HL-60/S4 treated with phorbol 12-myristate 13-acetate at 8.2 ng/mL for 4 days and 3 days (cell line): Measurements from ENCODE around the gene OR5P2.
"Not testable (repeated sequence)": the region's sequence is repeated elsewhere in the genome, so short reads cannot be mapped to it uniquely, and the experiment has no call there.

Source experiments
- in situ Hi-C: fragments of 300-500 bp; cut with MboI; formaldehyde crosslinking; loops from 2 replicates; pipeline ENCODE4 v1.15.0; 2022; ENCODE audit warnings: low sequenced_read_pairs

Gene OR5P2, protein sequence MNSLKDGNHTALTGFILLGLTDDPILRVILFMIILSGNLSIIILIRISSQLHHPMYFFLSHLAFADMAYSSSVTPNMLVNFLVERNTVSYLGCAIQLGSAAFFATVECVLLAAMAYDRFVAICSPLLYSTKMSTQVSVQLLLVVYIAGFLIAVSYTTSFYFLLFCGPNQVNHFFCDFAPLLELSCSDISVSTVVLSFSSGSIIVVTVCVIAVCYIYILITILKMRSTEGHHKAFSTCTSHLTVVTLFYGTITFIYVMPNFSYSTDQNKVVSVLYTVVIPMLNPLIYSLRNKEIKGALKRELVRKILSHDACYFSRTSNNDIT

DNA sequence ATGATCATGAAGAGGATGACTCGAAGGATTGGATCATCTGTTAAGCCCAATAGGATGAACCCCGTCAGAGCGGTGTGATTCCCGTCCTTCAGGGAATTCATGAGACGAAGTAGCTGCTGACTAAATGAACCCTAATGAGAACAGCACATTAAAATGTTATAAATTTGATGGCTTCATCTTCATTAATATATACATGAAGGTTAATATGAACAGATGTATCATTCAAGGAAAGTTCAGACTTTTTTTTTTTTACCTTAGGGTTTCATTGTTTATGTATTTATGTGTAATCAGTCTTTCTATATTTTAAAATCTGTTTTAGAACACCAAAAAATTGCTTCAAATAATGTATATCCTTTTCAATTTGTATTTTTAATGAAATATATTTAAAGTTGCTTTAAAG, at the start of gene OR5P2:
OR5P2 (minus strand) TSS at position 101 of the 400 bp plus-strand sequence; CDS start at position 101, 0 bp downstream.
- in situ Hi-C loops, result no loop called here

DNA sequence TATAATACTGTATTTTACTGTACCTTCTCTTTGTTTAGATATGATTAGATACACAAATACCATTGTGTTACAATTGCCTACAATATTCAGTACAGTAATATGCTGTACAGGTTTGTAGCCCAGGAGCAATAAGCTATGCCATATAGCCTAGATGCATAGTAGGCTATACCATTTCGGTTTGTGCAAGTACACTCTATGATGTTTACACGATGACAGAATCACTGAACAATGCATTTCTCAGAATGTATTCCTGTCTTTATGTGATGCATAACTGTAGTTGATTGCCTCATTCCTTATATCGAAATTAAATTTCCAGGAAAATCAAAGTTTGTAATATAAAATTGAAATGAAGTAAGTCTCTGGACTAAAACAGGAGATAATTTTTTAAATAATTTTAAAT, 49.3 kb upstream of the OR5P2 start:
- in situ Hi-C loops, result no loop called here

DNA sequence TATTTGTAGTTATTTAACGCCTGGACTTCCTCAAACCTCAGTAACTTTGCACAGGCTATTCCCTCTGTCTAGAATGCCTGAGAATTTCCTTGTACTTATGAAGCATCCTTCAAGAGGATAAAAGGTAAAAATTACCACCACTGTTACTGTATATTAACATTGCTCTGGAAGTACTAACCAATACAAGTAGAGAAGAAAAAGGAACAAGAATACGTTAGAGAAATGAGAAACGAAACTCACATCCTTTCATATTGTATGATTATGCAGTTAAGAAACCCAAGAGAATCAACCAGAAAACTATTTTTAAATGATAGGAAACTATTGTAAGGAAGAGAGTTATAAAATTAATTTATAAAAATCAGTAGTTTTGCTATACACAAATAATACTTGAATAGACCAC, 48.2 kb upstream of the OR5P2 start:
- in situ Hi-C loops, result no loop called here

DNA sequence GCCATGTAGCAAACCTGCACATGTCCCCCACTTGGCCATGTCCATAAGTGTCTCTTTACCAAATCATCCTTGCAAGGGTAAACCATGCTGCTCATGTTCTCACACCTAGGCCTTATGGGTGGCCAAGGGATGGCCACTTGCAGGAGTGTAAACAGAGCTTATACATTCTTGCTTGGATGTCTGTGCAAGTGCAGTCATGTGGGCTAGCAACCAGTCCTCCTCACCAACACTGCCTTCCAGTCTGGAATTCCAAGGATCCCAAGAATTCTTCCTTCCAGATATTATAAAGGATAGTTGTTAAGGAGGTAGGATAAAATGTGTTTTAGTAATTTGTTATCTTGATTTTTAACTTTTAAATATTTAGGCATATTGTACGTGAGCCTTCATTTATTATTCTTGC, 47.8 kb upstream of the OR5P2 start:
- in situ Hi-C loops, result no loop called here

DNA sequence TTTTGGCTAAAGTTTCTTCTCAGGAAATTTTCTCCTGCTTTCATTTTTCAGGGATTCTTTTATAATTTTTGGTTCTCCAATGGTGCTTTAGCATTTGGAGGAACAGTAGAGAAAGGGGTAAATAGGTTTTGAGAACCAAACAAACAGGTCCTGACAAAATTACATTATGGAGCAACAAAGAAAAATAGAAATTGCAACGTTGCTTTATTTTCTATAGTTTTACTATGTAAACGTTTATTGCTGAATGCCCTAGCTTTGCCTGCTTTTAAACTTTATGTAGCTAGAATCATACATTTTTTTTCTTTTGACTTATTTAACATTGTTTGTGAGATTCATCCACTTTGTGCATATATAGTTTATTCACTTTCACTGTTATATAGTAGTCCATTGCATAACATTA, 43.8 kb upstream of the OR5P2 start:
- in situ Hi-C loops, result no loop called here

DNA sequence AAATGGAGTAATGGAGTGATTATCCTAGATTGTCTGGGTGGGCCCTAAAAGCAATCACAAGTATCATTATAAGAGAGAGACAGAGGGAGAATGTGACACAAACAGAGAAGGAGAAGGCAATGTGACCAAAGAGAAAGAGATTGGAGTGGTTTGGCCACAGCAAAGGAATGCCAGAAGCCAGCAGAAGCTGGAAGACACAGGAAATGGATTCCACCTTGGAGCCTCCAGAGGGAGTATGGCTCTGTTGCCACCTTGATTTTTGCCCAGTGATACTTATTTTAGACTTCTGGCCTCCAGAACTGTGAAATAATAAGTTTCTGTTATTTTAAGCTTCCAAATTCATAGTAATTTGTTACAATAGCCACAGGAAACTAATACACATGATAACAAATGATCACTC, 36.8 kb upstream of the OR5P2 start:
- in situ Hi-C loops, result no loop called here

DNA sequence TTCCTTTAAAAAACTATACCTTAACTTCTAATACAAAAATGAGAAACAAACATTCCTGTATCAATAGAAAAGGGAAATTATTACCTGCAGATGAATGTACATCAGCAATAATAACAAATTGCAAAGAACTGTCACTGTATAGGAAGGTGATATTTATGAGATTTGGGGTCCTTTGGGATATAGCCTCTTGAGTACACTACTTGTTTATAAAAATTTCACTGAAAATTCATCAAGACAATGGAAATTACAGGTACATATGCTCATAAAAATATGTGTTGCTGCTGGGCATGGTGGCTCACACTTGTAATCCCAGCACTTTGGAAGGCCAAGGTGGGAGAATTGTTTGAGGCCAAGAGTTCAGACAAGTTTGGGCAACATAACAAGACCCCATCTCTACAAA, 34.0 kb upstream of the OR5P2 start, which contains the start of gene OR5P3:
OR5P3 (minus strand) TSS at position 101 of the 400 bp plus-strand sequence.
- in situ Hi-C loops, result no loop called here

DNA sequence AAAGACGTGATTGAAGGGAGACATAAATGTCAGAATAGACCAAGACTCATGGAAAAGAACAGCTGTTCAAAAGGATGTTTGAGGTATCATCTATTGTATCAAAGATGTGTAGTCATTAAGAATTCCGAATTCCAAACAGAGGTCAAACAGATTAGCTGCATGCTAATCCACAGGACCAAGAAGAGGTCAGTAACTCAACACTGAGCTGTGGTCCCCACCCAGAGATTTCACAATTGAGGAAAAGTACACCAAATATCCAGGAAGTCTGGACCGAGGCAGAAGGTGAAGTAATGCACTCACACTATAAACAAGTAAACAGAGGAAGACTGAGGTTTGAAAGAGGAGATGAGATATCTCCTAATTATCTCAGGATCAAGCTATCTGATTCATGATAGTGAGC, 29.6 kb upstream of the OR5P2 start:
- in situ Hi-C loops, result no loop called here

DNA sequence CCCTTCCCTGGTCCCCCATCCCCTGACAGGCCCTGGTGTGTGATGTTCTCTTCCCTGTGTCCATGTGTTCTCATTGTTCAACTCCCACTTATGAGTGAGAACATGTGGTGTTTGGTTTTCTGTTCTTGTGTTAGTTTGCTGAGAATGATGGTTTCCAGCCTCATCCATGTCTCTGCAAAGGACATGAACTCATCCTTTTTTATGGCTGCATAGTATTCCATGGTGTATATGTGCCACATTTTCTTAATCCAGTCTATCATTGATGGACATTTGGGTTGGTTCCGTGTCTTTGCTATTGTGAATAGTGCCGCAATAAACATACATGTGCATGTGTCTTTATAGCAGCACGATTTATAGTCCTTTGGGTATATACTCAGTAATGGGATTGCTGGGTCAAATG, 23.7 kb upstream of the OR5P2 start:
- in situ Hi-C loops, result not testable (repeated sequence)

DNA sequence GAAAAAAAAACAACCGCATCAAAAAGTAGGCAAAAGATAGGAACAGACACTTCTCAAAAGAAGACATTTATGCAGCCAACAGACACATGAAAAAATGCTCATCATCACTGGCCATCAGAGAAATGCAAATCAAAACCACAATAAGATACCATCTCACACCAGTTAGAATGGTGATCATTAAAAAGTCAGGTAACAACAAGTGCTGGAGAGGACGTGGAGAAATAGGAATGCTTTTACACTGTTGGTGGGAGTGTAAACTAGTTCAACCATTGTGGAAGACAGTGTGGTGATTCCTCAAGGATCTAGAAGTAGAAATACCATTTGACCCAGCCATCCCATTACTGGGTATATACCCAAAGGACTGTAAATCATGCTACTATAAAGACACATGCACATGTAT, 18.2 kb upstream of the OR5P2 start:
- in situ Hi-C loops, result not testable (repeated sequence)

DNA sequence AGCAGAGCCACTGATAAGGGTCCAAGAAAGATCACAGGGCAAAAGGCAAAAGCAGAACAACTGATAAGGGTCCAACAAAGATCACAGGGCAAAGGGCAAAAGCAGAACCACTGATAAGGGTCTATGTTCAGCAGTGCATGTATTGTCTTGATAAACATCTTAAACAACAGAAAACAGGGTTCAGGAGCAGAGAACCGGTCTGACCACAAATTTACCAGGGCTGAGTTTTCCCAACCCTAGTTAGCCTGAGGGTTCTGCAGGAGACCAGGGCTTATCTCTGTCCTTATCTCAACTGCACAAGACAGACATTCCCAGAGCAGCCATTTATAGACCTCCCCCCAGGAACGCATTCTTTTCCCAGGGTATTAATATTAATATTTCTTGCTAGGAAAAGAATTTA, 13.6 kb upstream of the OR5P2 start:
- in situ Hi-C loops, result not testable (repeated sequence)

DNA sequence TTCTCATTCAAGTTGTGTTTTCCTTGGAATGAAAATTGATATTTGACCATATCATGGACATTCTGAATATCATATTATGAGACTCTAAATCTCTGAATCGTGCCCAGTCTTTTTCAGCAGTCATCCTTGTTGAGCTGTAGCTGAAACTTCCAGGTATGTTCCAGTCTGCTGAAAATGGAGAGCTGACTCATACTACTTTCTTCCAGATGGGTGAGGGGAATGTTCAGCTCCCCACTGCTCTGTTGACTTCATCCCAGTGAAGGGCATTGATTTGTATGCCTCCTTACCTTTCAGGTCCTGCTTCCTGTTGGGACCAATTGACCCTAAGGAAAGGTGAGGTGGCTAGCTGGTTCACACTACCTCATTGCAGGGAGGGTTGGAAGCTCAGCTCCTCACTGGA, 3.5 kb downstream of the OR5P2 start:
- in situ Hi-C loops, result no loop called here

DNA sequence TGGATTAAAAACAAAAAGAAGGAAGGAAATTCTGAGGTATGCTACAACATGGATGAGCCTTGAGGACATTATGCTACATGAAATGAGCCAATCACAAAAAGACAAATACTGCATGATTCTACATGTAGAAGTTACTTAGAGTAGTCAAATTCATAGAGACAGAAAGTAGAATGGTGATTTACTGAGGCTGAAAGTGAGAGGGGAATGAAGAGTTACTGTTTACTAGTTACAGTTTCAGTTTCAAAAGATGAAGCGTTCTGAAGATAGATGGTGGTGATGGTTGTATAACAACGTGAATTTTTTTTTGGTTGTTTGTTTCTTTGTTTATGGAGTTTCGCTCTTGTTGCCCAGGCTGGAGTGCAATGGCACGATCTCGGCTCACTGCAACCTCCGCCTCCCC, 9.5 kb downstream of the OR5P2 start:
- in situ Hi-C loops, result no loop called here

DNA sequence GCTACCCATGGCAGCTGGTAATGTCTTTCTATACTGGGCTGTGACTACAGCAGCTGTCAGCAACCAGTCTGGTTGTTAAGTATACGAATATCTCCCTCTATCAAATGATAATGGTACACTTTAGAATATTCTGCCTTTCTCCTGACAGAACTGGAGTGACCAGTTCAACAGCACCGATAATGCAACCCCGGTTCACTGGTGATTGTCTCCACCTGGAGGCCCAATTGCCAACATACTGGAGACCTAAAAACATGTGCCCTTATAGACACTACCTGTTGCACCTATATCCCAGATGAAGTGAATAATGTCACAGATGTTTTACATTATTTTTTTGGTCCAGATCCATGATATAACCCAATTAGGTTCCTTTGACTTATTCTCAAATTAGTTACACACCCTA, 21.1 kb downstream of the OR5P2 start:
- in situ Hi-C loops, result no loop called here

DNA sequence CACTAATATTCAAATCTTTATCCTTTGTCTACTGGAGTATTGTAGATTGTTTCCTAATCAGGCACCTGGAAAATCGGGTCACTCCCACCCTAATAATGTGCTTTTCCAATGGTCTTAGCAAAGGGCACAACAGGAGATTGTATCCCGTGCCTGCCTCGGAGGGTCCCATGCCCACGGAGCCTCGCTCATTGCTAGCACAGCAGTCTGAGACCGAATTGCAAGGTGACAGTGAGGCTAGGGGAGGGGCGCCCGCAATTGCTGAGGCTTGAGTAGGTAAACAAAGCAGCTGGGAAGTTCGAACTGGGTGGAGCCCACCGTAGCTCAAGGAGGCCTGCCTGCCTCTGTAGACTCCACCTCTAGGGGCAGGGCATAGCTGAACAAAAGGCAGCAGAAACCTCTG, 32.4 kb downstream of the OR5P2 start:
- in situ Hi-C loops, result not testable (repeated sequence)

DNA sequence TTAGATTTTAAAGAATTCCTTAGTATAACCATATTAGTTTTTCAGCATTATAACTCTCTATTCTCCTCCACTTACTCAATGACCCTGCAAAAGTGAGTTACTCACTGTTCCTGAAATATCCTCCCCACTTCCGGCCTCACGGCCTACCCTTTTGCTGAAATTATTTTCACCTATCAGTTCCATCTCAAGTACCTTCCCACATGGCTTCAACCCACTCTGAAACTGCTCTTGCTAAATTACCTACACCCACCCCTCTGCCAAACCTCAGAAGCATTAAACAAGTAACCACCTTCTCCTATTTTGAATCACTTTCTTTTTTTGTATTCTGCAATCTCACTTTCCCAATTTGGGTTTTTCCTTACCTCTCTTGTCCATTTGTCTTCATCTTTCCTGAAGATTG, 37.7 kb downstream of the OR5P2 start:
- in situ Hi-C loops, result no loop called here

DNA sequence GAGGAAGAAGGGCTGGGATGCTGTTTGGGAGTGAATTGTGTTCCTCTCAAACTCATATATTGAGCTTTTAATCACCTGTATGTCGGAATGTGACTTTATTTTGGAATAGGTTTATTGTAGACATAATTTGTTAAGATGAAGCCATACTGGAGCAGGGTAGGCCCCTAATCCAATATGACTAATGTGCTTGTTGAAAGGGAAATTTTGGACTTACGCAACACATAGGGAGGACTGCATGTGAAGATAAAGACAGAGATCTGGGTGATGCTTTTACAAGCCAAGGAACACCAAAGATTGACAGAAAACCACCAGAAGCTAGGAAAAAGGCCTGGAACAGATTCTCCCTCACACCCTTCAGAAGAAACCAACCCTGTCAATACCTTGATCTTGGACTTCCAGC, 47.3 kb downstream of the OR5P2 start:
- in situ Hi-C loops, result no loop called here
